ENCODE data around the gene TMEM170B.

GRCh38 chr6:11538819-11539468 lies 1.4 kb downstream of the TMEM170B start:
- TF ChIP-seq CTCF (IDR thresholded peaks at IDR 0.05 in 2 of 3, conservative IDR thresholded peaks at IDR 0.05 in 1 of 3; ENCODE audit: borderline replicate concordance in 1 of 3, insufficient read depth in 1 of 3, low read depth in 2 of 3, low read length in 2 of 3): no peak
- TF ChIP-seq EZH2 (IDR thresholded peaks at IDR 0.05): no peak
- no peak for TF ChIP-seq REST (IDR thresholded peaks at IDR 0.05; ENCODE audit: low read depth)
- no peak for TF ChIP-seq ATF3 (IDR thresholded peaks at IDR 0.05)

Measured in HCT116 (cell line).